B cell (primary cell): Measurements from ENCODE around the gene ZC3H7A. TPM values are rescaled to one million over a fixed set of nuclear protein-coding genes. Genes with fewer than 3 reads are reported as not detected.

Experiments
- ATAC-seq: fragments of 200-7000 bp; cut with Tn5 transposase; one replicate; pipeline ENCODE4 v1.10.0; 2021; ENCODE audit warnings: low read depth, mild to moderate bottlenecking, moderate number of reproducible peaks, moderate library complexity
- CTCF ChIA-PET: fragments of 350-600 bp; sonication (Branson Sonifier 250); formaldehyde crosslinking; loops from one replicate; lab custom pipeline; 2021; ENCODE audit warnings: antibody characterized with exemption, inconsistent platforms; lab: Charles Lee
- POLR2A ChIA-PET: fragments of 350-600 bp; sonication (Branson Sonifier 250); formaldehyde crosslinking; loops from one replicate; lab custom pipeline; 2021; ENCODE audit warnings: antibody characterized with exemption; lab: Charles Lee
- DNase-seq: peaks from one replicate; pipeline ENCODE4 v3.0.0; 2013
- H2AFZ ChIP-seq: 2 replicates; pipeline ENCODE4 v1.6.1; 2012; ENCODE audit warnings: mild to moderate bottlenecking, low read depth, low read length; ENCODE audit not compliant: insufficient read depth, poor library complexity, severe bottlenecking
- H3K27ac ChIP-seq, 2 donors: 1 replicate in 1 of 2; 2 replicates in 1 of 2; pipeline ENCODE4 v1.5.1; 2012 to 2013; ENCODE audit warnings: low read length in 2 of 2, mild to moderate bottlenecking in 2 of 2, moderate library complexity in 1 of 2
- H3K27me3 ChIP-seq, 4 experiments: fragments of 200-600 bp in 1 of 4; sonication (generic) in 1 of 4; replicated peaks in 1 of 4; 1 replicate in 2 of 4; 2 replicates in 2 of 4; pipeline versions ENCODE4 v1.6.1 to v1.7.0; 2013 to 2016; ENCODE audit warnings: low read length in 3 of 4, mild to moderate bottlenecking in 2 of 4, mixed read lengths in 1 of 4, moderate library complexity in 1 of 4; ENCODE audit not compliant: insufficient read depth in 4 of 4, control insufficient read depth in 3 of 4; ENCODE audit errors: control extremely low read depth in 1 of 4
- H3K36me3 ChIP-seq, 2 experiments: replicated peaks in 1 of 2; 1 replicate in 1 of 2; 2 replicates in 1 of 2; pipeline versions ENCODE4 v1.6.1 to v1.7.1; 2013; ENCODE audit warnings: low read length in 1 of 2; ENCODE audit not compliant: insufficient read depth in 2 of 2, control insufficient read depth in 1 of 2; ENCODE audit errors: control extremely low read depth in 1 of 2, extremely low read depth in 1 of 2
- H3K4me1 ChIP-seq, 2 donors: fragments of 200-600 bp in 1 of 2; sonication (generic) in 1 of 2; 1 replicate in 1 of 2; 2 replicates in 1 of 2; pipeline versions ENCODE4 v1.5.1 to v1.6.1; 2013 to 2017; ENCODE audit warnings: low read length in 2 of 2; ENCODE audit not compliant: control insufficient read depth in 2 of 2, insufficient read depth in 2 of 2
- H3K4me2 ChIP-seq: replicated peaks from 2 replicates; pipeline ENCODE3; 2012; ENCODE audit warnings: mild to moderate bottlenecking, low read depth, low read length; ENCODE audit not compliant: poor library complexity, severe bottlenecking
- H3K4me3 ChIP-seq, 5 experiments: fragments of 200-600 bp in 1 of 5; sonication (generic) in 1 of 5; 1 replicate in 3 of 5; 2 replicates in 2 of 5; pipeline versions ENCODE4 v1.5.1 to v1.7.0; 2011 to 2016; ENCODE audit warnings: low read length in 4 of 5, mild to moderate bottlenecking in 4 of 5, low read depth in 2 of 5, control low read depth in 1 of 5, moderate library complexity in 1 of 5; ENCODE audit not compliant: insufficient read depth in 1 of 5; ENCODE audit errors: control extremely low read depth in 1 of 5, extremely low read depth in 1 of 5
- H3K79me2 ChIP-seq: fragments of 200-600 bp; sonication (generic); one replicate; pipeline ENCODE4 v1.6.0; 2016; ENCODE audit warnings: low read length; ENCODE audit not compliant: control insufficient read depth, insufficient read depth
- H3K9ac ChIP-seq: fragments of 200-600 bp; sonication (generic); 2 replicates; pipeline ENCODE4 v1.6.1; 2017; ENCODE audit warnings: mild to moderate bottlenecking, low read length, moderate library complexity
- H3K9me3 ChIP-seq, 3 donors: one replicate each; pipeline versions ENCODE4 v1.6.1 to v1.7.1; 2013; ENCODE audit warnings: low read length in 2 of 3; ENCODE audit not compliant: control insufficient read depth in 2 of 3, insufficient read depth in 1 of 3; ENCODE audit errors: control extremely low read depth in 1 of 3
- H4K20me1 ChIP-seq: 2 replicates; pipeline ENCODE4 v1.6.0; 2012; ENCODE audit warnings: mild to moderate bottlenecking, low read length; ENCODE audit not compliant: insufficient read depth, control insufficient read depth, poor library complexity, severe bottlenecking
- H3K27ac Mint-ChIP-seq: one replicate; pipeline ENCODE4 v1.8.0; 2021; ENCODE audit warnings: mixed read lengths
- H3K27me3 Mint-ChIP-seq: one replicate; pipeline ENCODE4 v1.8.0; 2021; ENCODE audit warnings: mixed read lengths
- H3K4me1 Mint-ChIP-seq: one replicate; pipeline ENCODE4 v1.8.0; 2021; ENCODE audit warnings: mixed read lengths
- H3K4me3 Mint-ChIP-seq: one replicate; pipeline ENCODE4 v1.8.0; 2021; ENCODE audit warnings: mixed read lengths
- H3K9me3 Mint-ChIP-seq: one replicate; pipeline ENCODE4 v1.8.0; 2022; ENCODE audit warnings: mixed read lengths; ENCODE audit not compliant: insufficient read depth
- CTCF ChIP-seq: fragments of 200-600 bp; IDR thresholded peaks from one replicate; pipeline ENCODE4 v1.8.0; 2022; ENCODE audit warnings: antibody characterized with exemption, mild to moderate bottlenecking
- EZH2 ChIP-seq: IDR thresholded peaks from 2 replicates; pipeline ENCODE4 v1.6.1; 2012; ENCODE audit warnings: borderline replicate concordance, low read depth, mild to moderate bottlenecking, moderate library complexity, low read length; ENCODE audit not compliant: insufficient read depth, poor library complexity, severe bottlenecking
- WGBS: methylation state at CpG from one replicate; pipeline ENCODE4 v1.1.5; 2013; ENCODE audit warnings: missing lambda C conversion rate; ENCODE audit not compliant: insufficient coverage; 5-methylcytosine and 5-hydroxymethylcytosine counted together
- intact Hi-C: fragments of 100-400 bp; cut with micrococcal nuclease; formaldehyde crosslinking; loops from one replicate; pipeline ENCODE4 v1.10.0; 2022
- polyA plus RNA-seq: library from polyadenylated mRNA; depleted of rRNA; stranded (reverse); fragments of >200 nt; gene quantifications from 2 replicates; pipeline ENCODE4 v1.2.3, GENCODE V29; 2012
- total RNA-seq, 2 donors: library from RNA; stranded (reverse); fragments of 120-200 nt in 1 of 2; gene quantifications; 1 replicate in 1 of 2; 2 replicates in 1 of 2; pipeline versions ENCODE4 v1.2.3 to v1.2.4, GENCODE V29; 2013 to 2022

Gene ZC3H7A
- total and polyA plus RNA-seq, 2 donors (not counting 1 experiment from before 2014, with no cell fraction given): 40.8 to 126 TPM

- Histone ChIP-seq H3K4me3 (no peak overlapping the region), H3K27ac (no peak overlapping the region), H3K27me3 (no peaks in the 10 kb centered on the region), H3K9me3 (no peaks in the 10 kb centered on the region), H3K4me2 (no peak overlapping the region), H3K4me1 (no peaks in the 10 kb centered on the region), H2AFZ (no peak overlapping the region), H3K79me2 (peaks cover 32% of the 10 kb centered on the region), H4K20me1 (peaks cover 5% of the 10 kb centered on the region), H3K9ac (no peak overlapping the region), H3K36me3 (peaks cover 7 to 66% of the 10 kb centered on the region in 2 experiments)
- H3K27ac Mint-ChIP-seq: no peak overlapping the region
- intact Hi-C loops: no loop called here
- peaks cover 12% of the 10 kb centered on the region for H3K4me1 Mint-ChIP-seq
- POLR2A ChIA-PET: no interaction called here
- ATAC-seq (no peak), DNase-seq (no peak)
- WGBS: 100% methylated on average over 1 of the region's 1 CpG
- H3K4me3 Mint-ChIP-seq: no peak overlapping the region
- TF ChIP-seq CTCF (no peak), EZH2 (no peak)
- no peaks in the 10 kb centered on the region for H3K27me3 Mint-ChIP-seq
- no peaks in the 10 kb centered on the region for H3K9me3 Mint-ChIP-seq
- CTCF ChIA-PET: interaction anchor here (0.6 to 2.0 kb wide), 4 partner anchors 10 to 1488 kb away, joined by 3 to 5 read pairs (median 4); partner anchors contain the start of gene ZC3H7A
Observed at GRCh38 chr16:11725457-11725856, 71.6 kb downstream of the ZC3H7A start.

DNA sequence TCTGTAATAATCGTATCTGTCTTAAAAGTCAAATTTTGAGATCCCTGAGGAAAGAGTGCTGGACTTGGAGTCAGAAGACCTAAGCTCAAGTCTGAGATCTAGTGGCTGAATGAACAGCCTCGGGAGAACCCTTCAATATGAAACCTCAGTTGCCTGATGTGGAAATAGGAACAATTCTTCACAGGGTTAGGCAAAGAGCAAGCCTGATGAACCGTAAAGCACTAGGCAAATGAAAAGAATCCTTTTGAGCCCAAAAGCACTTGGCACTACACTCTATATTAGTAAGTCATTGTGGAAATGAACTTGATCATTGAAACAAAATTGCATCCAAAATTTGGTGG is 74.6 kb downstream of the ZC3H7A start:
- DNase-seq: no peak
- Histone ChIP-seq H2AFZ (no peak overlapping the region), H3K79me2 (peaks cover 5% of the 10 kb centered on the region), H3K4me1 (peaks cover 0 to 7% of the 10 kb centered on the region in 2 donors), H4K20me1 (peaks cover 10% of the 10 kb centered on the region), H3K9ac (no peak overlapping the region), H3K27me3 (no peaks in the 10 kb centered on the region), H3K4me3 (no peak overlapping the region), H3K9me3 (no peaks in the 10 kb centered on the region), H3K27ac (peak overlapping the region in 1 of 2 donors; percentile 35), H3K4me2 (no peak overlapping the region), H3K36me3 (peaks cover 0 to 55% of the 10 kb centered on the region in 2 experiments)
- ATAC-seq: no peak
- H3K9me3 Mint-ChIP-seq: no peaks in the 10 kb centered on the region
- H3K27ac Mint-ChIP-seq: peak overlapping the region; percentile 27
- intact Hi-C loops: no loop called here
- CTCF ChIA-PET: no interaction called here
- 67% methylated on average over 2 of the region's 3 CpGs for WGBS
- TF ChIP-seq CTCF (no peak), EZH2 (no peak)
- no peaks in the 10 kb centered on the region for H3K27me3 Mint-ChIP-seq
- POLR2A ChIA-PET: interaction anchor here (0.7 kb wide), 1 partner anchor 94 kb away, joined by 3 read pairs; no protein-coding TSS in a partner anchor
- peaks cover 19% of the 10 kb centered on the region for H3K4me1 Mint-ChIP-seq
- no peak overlapping the region for H3K4me3 Mint-ChIP-seq
